ENCODE results near the gene RNU5B-1.
"Not testable (repeated sequence)": the region's sequence is repeated elsewhere in the genome, so short reads cannot be mapped to it uniquely, and the experiment has no call there.

Gene RNU5B-1

DNA sequence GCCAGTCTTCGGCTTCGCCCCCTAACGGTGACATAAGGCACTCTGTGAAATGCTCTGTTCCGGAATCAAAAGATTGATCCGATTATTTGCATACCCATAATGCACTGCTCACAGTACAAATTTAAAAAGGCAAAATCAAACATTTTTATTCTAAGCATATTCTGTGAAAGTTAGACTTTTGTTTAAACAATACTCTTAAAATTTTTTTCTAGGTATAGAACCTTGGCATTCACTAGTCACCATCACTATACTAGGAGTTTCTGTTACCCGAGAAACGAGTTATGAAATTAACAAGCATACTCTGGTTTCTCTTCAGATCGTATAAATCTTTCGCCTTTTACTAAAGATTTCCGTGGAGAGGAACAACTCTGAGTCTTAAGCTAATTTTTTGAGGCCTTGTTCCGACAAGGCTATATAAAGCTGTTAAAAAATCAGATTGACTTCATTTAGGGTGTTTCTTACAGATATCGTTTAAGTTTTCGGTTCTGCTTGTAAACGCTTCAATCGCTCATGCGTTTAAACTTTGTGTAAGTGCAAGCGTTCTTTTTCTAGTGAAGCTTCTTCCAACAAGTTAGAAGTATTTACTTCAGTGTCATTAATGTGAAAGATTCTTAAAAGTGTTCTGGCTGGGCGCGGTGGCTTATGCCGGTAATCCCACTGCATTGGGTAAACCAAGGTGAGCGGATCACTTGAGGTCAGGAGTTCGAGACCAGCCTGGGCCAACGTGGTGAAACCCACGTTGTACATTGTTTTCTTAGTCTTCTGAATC is at the start of gene RNU5B-1:
TSS of gene RNU5B-1 (plus strand) at position 297 of the 769 bp plus-strand sequence.
- DNase-seq (ENCODE audit: low read depth in 2 of 2), result peak; percentile 79 to 80

DNA sequence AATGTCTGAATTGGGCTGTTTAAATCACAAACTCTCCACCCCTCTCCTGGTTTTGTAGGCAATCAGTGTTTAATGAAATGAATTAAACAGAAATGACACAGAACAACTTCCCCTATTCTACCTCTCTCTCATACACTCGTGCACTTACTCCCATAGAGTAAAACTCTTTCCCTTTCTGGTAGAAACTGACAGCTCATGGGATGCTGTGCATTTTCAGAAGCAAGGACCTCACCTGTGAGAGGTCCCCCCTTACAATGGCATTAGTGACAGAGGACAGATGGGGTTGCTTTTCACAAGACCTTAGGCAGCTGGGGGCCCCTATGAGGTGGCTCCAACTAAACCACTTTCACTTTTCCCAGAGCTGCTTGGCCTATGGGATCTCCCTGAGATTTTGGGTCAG is 49.7 kb upstream of the RNU5B-1 start:
- DNase-seq (ENCODE audit: low read depth in 2 of 2), result no peak

DNA sequence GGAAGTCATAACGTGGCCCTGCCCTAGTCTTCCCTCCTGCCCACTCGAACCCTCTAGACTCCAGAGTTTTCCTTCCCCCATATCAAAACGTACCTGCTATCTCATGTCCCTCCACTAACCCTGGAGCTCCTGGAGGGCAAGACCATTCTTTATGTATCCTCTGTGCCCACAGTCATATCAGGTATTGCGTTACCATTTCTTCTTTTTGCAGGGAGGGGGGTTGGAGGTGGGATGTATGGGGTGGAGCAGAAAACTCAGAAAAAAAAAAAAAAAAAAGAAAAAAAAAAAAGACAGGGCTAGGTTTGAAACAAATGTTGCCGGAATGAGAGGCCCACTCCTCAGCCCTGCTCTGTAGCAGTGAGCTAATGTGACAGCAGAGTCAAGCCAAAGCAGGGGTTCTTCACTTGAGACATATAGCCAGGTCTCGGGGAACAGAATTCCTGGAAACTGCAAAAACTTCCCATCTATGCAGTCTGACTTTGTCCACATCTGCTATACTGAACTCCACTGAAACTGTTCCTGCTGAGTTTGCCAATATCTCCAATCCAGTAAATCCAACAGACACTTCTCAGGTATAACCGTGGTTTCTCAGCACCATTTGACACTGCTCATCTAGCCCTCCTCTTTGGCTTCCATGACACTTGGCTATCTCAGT is 48.9 kb upstream of the RNU5B-1 start:
- DNase-seq (ENCODE audit: low read depth in 2 of 2), result no peak

DNA sequence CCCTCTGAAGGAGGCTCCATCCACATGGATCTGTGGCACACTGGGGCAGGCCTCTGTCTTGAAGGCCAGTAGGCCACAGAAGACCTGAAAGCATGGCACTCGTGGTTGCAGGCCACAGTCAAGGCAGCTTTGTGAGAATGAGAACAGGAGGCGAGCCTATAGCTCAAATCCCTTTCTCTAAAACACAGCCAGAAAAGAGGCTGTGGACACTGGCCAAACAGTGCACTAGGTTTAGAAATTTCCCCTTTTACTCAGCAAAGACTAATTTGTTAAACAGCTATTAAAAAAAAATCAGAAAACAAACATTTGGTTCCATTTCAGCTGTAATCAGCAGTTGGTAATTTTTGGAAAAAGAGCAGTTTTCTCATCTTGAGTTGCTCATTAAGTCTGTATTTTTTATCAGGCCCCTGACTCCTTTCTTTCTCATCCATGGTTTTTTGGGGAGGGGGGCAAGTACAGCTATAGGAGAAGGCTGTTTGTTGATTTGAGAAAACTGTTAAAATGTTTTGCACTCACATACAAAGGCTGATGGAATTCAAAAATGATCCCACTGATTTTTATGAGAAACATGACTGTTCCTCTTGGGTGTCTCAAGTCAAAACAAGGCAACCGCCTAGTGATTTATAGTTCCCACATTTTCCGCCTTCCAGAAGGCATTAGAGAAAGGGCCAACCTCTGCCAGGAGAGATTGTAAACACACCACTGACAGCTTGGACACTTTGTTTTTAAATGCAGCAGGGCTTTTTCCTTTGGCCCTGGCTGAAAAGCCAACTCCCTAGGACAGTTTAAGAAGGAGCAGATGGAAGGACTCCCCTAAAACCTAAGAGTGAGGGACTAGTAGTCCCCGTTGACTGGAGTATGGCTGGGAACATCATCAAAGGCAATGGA is 45.9 kb upstream of the RNU5B-1 start:
- no peak for DNase-seq (ENCODE audit: low read depth in 2 of 2)

DNA sequence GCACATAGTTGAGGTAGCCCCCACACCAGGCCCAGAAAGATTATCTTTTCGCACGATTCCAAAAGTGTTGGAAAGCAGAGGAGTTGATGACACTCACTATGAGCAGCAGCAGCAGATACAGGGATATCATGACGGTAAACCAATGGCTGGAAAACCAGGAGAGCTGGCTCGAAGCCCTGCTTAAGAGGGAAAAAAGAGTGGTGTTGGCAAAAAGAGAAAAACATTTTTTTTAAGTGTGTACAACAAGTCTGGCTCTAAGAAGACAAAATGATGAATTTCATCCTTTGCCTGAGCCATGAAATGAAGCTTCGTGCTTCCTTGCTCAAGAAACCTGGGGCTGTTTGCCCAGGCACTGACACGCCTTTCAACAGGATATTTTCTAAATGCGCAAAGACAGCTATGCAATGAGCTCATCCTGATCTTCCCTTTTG is 45.1 kb upstream of the RNU5B-1 start:
- DNase-seq (ENCODE audit: low read depth in 2 of 2), result no peak

DNA sequence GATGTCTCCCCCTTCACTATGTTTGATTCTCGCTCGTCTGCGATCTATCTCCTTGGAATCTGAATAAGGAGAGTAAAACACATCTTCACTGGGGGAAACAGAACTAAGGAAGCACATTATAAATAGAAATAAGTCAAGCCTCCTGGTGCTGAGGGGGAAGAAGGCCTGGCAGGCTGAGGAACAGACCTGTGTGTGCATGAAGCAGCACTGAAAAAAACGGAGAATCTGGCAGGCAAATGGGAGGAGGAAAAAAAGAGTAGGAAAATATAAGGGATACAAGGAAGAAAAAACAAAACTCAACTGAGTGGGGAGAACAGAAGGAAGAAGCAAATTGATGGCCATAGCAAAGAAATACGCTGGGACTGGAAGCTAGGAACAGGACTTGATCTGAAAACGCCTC is 43.5 kb upstream of the RNU5B-1 start:
- DNase-seq (ENCODE audit: low read depth in 2 of 2), result no peak

DNA sequence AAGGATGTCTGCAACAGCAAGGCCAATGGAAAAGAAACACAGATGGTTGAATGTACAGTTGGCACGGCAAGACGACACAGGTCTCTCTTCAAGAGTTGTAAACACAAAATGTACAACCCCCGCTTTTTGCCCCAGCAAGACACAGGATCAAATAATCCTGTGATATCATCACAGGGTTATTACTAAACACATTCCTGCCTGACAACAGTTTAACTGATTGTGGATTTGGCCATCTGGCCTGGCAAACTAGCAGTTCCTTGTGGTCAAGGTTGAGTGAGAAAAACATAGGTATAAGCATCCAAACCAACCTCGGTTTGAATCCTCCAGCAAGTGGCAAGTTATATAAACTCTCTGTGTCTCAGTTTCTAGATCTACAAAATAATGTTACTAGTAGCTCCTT is 41.2 kb upstream of the RNU5B-1 start:
- no peak for DNase-seq (ENCODE audit: low read depth in 2 of 2)

DNA sequence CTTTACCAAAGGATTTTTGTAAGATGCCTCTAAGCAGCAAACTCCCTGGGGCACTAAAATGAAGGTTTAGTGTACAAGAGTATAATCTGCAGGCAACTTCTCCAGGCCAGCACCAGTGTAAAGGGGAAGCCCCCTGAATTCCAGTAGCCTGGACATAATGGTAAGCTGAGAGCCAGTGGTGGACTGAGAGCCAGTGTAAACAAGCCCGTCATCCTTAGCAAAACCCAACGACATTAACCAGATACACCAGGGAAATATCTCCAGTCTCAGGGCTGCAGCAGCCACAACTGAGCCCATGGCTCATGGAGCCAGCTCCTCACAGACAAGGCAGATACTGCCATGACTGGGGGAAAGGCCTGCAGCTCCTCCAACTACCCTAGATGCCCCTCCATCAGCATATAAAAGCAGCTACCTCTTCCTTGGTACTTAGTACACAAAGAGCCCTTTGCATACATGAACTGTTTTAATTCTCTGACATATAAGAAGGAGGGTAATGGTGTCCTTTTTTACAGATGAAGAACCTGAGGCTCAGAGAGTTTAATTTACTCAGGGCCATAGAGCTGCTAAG is 39.5 kb upstream of the RNU5B-1 start:
- DNase-seq (ENCODE audit: low read depth in 2 of 2), result no peak

DNA sequence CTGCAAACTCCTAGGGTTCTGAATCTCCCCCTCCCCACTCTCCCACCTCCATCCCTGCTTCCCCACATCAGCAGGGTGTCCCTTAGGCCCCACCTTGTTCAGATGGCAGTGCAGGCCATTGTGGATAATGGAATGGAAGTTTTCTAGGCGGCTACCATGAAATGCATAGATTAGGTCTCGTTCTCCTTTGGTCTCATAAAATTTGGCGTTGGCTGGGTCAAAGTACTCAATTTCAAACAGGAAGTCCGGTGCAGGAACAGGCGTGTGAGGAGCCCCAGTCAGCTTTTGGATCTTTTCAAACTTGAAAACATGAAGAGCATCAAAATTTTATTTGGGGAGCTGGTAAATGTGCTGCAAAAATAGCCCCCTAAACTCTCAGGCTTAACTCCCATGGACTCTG is 38.0 kb upstream of the RNU5B-1 start:
- DNase-seq (ENCODE audit: low read depth in 2 of 2), result no peak

DNA sequence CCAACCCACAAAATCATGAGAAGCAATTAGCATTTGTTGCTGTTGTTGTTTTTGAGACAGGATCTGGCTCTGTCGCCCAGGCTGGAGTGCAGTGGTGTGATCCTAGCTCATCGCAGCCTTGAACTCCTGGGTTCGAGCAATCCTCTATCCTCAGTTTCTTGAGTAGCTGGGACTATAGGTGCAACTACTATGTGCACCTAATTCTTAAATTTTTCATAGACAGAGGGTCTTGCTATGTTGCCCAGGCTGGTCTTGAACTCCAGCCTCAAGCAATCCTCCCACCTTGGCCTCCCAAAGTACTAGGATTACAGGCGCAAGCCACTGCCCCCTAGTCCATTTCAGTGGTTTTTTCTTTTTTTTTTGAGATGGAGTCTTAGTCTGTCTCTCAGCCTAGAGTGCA is 36.1 kb upstream of the RNU5B-1 start:
- no peak for DNase-seq (ENCODE audit: low read depth in 2 of 2)

DNA sequence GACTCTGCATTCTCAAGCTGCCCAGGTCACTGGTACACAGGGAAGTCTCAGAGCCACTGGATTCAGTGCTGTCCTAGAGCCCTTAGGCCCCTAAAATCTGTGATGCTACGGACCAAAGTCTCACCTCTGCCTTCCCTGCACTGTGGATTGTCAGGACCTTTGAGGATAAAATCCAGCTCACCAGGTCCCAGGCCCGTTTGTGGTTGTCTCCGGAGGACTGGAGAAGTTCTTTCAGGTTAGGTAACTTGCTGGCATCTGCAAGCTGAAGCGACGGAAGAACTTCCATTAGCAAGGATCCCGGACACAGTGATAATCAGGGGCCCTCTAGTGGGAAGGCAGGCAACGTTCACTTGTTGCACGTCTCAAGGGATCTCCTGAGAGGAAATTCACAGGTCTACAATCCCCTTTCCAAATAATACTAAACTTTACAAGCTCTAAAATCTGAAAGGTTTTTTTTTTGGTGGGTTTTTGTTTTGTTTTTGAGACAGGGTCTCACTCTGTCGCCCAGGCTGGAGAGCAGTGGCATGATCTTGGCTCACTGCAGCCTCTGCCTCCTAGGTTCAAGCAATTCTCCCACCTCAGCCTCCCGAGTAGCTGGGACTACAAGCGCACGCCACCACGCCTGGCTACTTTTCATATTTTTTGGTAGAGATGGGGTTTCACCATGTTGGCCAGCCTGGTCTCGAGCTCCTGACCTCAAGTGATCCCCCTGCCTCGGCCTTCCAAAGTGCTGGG is 33.5 kb upstream of the RNU5B-1 start:
- DNase-seq (ENCODE audit: low read depth in 2 of 2), result not testable (repeated sequence)

DNA sequence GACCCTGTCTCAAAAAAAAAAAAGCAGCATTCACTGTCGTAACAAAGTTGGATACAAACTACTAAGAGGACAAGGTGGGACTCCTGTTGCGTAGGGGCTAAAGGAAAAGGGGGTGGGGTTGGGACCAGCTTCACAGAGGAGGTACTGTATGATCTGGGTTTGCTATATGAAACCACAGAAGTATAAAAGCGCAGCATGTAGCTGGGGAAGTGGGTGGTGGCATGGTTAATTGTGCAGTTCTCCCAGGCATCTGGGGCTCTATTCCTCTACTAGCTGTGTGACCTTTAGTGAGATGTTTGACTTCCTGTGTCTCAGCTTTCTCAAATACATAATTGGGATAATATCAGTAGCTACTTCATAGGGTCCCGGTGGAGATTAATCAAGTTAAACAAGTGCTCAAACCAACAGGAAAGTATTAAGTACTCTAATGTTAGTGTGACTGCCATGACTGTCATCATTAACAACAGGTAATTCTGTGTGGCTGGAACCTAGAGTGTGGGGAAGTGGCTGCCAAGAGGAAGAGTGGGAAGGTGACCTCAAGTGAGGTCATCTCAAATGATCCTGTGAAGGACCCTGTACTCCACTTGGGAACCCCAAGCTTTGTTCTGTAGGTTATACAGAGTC is 29.3 kb upstream of the RNU5B-1 start:
- DNase-seq (ENCODE audit: low read depth in 2 of 2), result no peak

DNA sequence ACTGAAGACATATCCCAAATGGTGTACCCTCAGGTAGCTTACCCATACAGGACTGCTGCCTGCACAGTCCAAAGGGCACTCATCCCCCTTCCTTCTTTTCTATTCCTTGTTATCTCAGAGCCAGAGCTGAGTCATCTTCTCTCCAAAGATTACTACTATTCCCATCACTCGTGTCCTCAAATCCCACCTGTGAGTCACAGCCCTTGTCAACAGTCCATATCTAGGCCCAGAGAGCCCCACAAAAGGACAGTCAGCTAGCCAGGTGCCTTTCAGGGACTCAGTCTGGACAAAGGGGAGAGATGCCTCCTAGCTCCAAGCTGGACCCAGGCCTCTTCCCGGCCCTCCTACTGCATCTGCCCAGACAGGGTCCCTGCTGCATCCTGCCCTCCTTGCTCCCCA is 28.8 kb upstream of the RNU5B-1 start:
- no peak for DNase-seq (ENCODE audit: low read depth in 2 of 2)

DNA sequence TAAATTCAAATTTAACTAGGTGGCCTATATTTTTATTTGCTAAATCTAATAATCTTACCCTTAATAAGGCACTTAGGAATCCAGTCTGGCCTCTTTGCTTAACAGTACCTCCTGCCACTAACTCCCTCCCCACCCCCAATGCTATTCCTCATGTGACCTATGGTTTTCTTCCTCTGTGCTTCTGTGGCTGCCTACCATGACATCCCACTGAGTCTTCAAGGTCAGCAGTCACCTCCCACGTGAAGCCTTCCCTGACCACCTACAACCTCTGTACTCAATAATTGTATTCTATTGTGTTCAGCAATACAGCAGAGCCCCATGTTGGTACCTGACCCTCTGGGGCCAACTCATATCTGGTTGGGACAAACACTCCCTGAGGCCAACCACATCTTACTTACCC is 27.5 kb upstream of the RNU5B-1 start:
- no peak for DNase-seq (ENCODE audit: low read depth in 2 of 2)

DNA sequence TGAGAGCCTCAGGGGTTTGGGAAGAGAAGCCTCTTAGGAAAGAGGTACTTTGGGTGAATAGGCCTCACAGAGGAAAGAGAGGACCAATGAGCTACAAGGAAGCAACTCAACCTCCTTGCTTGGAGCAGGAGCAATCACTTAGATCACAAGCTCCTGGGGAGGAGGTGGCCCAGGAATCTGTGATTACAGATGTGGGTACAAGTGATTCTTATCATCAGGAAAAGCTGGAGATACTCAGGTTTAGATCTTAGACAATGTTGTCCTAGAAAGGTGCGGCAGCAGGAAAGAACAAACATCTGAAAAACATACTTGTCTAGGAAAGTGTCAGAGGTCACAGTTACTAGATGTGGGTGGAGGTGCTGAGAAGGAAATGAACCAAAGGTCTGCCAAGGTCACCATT is 26.0 kb upstream of the RNU5B-1 start:
- no peak for DNase-seq (ENCODE audit: low read depth in 2 of 2)

DNA sequence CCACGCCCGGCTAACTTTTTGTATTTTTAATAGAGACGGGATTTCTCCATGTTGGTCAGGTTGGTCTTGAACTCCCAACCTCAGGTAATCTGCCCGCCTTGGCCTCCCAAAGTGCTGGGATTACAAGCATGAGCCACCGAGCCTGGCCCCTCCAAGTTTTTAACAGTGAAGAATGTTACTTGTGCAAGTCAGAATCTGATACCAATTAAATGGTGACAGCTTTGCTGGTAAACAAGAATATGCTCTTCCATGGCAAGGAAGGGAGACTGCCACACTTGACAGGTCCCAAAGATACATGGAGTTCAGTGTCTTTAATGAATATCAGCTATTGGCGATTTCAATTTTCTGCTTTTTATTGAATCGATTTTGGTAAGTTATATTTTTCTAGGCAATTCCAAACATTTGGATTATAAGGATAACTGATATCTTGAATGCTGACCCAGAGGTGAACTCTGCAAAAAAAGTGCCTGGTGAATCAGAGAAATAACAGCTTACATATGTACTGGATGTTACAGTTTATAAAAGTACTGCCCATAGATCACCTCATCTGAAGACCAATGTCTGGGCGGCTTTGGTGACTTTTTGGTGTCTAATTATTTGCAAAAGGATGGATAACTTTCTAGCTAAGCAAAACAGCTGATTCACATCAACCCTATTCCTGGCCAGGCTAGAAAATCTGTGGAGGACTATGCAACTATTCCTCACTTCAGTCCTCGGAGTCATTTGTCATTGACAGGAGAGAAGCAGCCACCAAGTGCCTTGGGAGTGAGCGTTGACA is 19.0 kb upstream of the RNU5B-1 start:
- no peak for DNase-seq (ENCODE audit: low read depth in 2 of 2)

DNA sequence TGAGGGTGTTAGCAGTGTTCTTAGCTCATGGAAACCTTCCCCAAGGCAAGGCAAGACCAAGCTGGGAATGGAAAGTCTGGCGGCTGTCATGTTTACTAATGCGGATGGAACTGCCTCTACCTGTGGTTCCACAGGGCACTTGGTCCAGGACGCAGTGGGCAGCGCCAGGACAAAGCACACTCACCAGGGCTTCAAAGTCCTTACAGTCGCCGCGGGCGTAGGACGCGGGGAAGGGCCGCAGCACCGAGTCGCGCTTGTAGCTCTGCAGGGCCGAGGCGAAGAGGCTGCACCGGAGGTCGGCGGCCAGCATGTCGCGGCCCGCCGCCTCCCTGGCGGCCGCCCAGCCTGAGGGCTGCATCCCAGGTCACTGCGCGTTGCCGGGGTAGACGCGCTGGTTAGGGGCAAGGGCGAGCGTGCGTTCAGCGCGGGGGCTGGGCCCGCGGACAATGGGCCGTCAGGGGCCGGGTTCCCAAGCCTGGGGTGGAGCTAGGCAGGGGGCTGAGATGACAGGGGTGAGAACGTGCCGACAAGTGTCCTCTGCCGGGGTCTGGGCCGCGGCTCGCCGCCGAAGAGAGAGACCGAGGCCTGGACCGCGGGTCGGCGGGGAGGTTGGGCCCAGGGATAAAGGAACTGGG is 18.3 kb upstream of the RNU5B-1 start:
- no peak for DNase-seq (ENCODE audit: low read depth in 2 of 2)

DNA sequence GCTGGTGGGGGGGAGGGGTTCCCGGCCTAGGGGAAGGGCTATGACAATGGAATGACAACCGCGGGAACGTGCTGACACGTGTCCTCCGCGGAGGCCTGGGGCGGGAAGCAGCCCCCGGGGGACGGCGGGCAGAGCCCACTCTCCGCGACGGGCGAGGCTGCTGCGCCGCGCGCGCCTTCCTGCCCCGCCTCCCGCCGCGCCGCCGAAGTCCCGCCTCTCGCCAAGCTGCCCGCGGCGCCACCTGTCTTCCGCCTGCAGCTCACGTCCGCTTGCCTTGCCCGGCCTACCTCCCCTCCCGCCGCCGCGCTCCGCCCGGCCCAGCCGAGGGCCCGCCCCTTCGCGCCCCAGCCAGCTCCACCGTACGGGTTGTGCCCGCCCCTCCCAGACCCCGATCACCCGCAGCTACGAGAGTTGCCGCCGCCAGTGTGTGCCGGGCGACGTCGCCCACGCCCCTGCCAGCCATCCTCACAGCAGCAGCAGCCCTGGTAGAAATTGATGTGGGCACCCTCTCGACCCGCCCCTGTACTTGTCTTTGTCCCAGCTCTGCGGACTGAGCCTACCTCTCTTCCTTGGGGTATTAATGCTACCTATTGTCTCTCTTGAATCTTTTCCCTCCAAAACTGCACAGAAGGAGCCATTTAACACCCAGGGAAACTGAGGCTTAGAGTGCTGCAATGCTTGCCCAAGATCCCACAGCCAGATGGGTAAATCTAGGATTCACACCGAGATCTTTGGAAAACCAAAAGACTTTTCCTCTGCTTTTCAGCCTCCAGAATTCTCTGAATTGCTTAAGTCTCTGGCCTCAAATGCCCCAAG is 17.6 kb upstream of the RNU5B-1 start, which contains the start of gene PARP16:
TSS of gene PARP16 (minus strand) at position 180 of the 816 bp plus-strand sequence. CDS start 457 bp downstream, outside the sequence.
- DNase-seq (ENCODE audit: low read depth in 2 of 2), result peak; percentile 84 to 85

DNA sequence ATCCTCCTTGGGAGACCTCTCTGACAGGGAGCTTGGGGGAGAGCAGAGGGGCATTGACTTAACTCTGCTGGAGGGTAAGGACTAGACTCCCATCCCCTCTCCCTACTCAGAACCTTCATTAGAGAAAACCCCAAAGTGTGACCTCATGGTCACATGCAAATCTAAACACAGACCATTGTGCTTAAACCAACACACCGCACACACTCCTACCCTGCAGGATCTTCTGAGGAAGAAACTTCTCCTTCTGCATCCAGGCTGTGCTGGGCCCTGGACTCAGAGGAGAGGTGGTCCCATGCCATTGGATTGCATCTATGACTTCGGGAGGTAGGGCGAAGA is 17.0 kb upstream of the RNU5B-1 start:
- no peak for DNase-seq (ENCODE audit: low read depth in 2 of 2)
